ENCODE measurements around the gene LLGL1.

- TF ChIP-seq, protein P1, sequence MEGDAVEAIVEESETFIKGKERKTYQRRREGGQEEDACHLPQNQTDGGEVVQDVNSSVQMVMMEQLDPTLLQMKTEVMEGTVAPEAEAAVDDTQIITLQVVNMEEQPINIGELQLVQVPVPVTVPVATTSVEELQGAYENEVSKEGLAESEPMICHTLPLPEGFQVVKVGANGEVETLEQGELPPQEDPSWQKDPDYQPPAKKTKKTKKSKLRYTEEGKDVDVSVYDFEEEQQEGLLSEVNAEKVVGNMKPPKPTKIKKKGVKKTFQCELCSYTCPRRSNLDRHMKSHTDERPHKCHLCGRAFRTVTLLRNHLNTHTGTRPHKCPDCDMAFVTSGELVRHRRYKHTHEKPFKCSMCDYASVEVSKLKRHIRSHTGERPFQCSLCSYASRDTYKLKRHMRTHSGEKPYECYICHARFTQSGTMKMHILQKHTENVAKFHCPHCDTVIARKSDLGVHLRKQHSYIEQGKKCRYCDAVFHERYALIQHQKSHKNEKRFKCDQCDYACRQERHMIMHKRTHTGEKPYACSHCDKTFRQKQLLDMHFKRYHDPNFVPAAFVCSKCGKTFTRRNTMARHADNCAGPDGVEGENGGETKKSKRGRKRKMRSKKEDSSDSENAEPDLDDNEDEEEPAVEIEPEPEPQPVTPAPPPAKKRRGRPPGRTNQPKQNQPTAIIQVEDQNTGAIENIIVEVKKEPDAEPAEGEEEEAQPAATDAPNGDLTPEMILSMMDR (conservative IDR thresholded peaks at IDR 0.05) = no peak
- TF ChIP-seq EZH2 (IDR thresholded peaks at IDR 0.05; ENCODE audit: low read depth) = no peak
Measured at GRCh38 chr17:18291718-18292540, 66.5 kb downstream of the LLGL1 start.

Measured in PC-9 (cell line).